ENCODE data around the gene ATG16L1. TPM values are rescaled to one million over a fixed set of nuclear protein-coding genes. Genes with fewer than 3 reads are reported as not detected.

ATG16L1 gene
- total RNA-seq = 26.6 TPM
- long read RNA-seq, transcript ATG16L1-203 (18 exons, 3,405 nt) = major isoform, 14 of 33 reads
- long read RNA-seq, partial matches to known transcripts = 4 of 33 reads
- long read RNA-seq, other reads (novel, unspliced or antisense) = 12 of 33 reads

DNA sequence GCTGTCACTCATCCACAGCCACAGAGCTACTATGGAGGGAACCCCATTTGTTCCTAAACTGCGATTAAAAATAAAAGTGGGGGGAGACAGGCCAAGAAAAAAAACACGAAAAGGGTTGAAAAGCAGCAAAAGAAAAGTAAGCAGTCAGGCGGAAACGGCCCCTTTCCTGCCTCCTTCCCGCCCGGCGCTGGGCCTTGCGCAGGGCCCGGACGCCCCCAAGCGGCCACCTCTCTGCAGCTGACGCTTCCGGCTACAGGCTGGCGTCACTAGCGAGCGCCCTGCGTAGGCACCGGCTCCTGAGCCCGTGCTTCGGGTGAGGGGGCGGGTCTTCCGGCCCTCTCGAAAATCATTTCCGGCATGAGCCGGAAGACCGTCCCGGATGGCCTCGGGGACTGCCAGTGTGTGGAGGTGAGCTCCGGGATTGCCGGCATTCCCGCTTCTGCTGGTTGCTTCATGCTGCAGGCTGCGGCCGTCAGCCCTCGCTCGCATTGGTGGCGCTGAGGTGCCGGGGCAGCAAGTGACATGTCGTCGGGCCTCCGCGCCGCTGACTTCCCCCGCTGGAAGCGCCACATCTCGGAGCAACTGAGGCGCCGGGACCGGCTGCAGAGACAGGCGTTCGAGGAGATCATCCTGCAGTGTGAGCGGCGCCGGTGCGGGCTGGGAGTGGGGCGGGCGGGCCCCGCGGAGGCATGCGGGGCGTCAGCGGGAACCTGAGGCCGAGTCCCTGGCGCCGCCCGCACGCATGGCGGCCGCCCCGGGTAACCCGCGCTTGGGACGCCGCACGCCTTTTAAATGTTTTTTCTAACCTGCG is at the start of gene ATG16L1:
TSS of gene ATG16L1 (plus strand) at position 368 of the 811 bp plus-strand sequence. CDS start at position 523, 155 bp downstream.
- Histone ChIP-seq H3K36me3 (peaks cover 23% of the 10 kb centered on the region), H3K27me3 (no peaks in the 10 kb centered on the region), H3K27ac (peak within 1 kb of the TSS; percentile 86), H3K4me3 (peak within 1 kb of the TSS; percentile 91), H3K9me3 (no peaks in the 10 kb centered on the region), H3K4me1 (peaks cover 16% of the 10 kb centered on the region)
- intact Hi-C loops (cut with DNase I) = loop anchor here (10.0 kb wide), 1 partner anchor 407 kb away; no protein-coding TSS in a partner anchor
- DNase-seq (peak; percentile 98), ATAC-seq (peak; percentile 100)
- TF ChIP-seq, protein P1, sequence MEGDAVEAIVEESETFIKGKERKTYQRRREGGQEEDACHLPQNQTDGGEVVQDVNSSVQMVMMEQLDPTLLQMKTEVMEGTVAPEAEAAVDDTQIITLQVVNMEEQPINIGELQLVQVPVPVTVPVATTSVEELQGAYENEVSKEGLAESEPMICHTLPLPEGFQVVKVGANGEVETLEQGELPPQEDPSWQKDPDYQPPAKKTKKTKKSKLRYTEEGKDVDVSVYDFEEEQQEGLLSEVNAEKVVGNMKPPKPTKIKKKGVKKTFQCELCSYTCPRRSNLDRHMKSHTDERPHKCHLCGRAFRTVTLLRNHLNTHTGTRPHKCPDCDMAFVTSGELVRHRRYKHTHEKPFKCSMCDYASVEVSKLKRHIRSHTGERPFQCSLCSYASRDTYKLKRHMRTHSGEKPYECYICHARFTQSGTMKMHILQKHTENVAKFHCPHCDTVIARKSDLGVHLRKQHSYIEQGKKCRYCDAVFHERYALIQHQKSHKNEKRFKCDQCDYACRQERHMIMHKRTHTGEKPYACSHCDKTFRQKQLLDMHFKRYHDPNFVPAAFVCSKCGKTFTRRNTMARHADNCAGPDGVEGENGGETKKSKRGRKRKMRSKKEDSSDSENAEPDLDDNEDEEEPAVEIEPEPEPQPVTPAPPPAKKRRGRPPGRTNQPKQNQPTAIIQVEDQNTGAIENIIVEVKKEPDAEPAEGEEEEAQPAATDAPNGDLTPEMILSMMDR (IDR thresholded peaks at IDR 0.05) = peak; percentile 93

GRCh38 chr2:233202531-233202944 is 48.9 kb upstream of the ATG16L1 start:
- H3K36me3 ChIP-seq = peaks cover 20% of the 10 kb centered on the region
- no peaks in the 10 kb centered on the region for H3K4me1 ChIP-seq
- ATAC-seq (peak; percentile 53), DNase-seq (no peak)
- TF ChIP-seq, protein P1 (IDR thresholded peaks at IDR 0.05) = no peak
- H3K27me3 ChIP-seq = no peaks in the 10 kb centered on the region
- H3K9me3 ChIP-seq = no peaks in the 10 kb centered on the region
- intact Hi-C loops (cut with DNase I) = no loop called here
- H3K27ac ChIP-seq = no peak overlapping the region
- no peak overlapping the region for H3K4me3 ChIP-seq

- no peak for ATAC-seq
- Histone ChIP-seq H3K9me3 (no peaks in the 10 kb centered on the region), H3K36me3 (peaks cover 15% of the 10 kb centered on the region), H3K4me3 (no peak overlapping the region), H3K4me1 (no peaks in the 10 kb centered on the region), H3K27me3 (no peaks in the 10 kb centered on the region), H3K27ac (no peak overlapping the region)
- intact Hi-C loops (cut with DNase I) = no loop called here
- no peak for DNase-seq
- TF ChIP-seq, protein P1 (IDR thresholded peaks at IDR 0.05) = no peak
These were observed 48.4 kb upstream of the ATG16L1 start for GRCh38 chr2:233203060-233203459.

GRCh38 chr2:233204286-233204936 is 47.1 kb upstream of the ATG16L1 start:
- H3K27me3 ChIP-seq = no peaks in the 10 kb centered on the region
- no peak overlapping the region for H3K27ac ChIP-seq
- ATAC-seq (no peak), DNase-seq (no peak)
- intact Hi-C loops (cut with DNase I) = no loop called here
- TF ChIP-seq, protein P1 (IDR thresholded peaks at IDR 0.05) = no peak
- peaks cover 6% of the 10 kb centered on the region for H3K36me3 ChIP-seq
- H3K4me3 ChIP-seq = no peak overlapping the region
- H3K4me1 ChIP-seq = no peaks in the 10 kb centered on the region
- no peaks in the 10 kb centered on the region for H3K9me3 ChIP-seq

GRCh38 chr2:233208382-233209116 is 42.9 kb upstream of the ATG16L1 start:
- Histone ChIP-seq H3K4me1 (peaks cover 17% of the 10 kb centered on the region), H3K27me3 (no peaks in the 10 kb centered on the region), H3K9me3 (no peaks in the 10 kb centered on the region), H3K4me3 (no peak overlapping the region), H3K36me3 (peaks cover 6% of the 10 kb centered on the region), H3K27ac (no peak overlapping the region)
- TF ChIP-seq, protein P1 (IDR thresholded peaks at IDR 0.05) = no peak
- intact Hi-C loops (cut with DNase I) = no loop called here
- ATAC-seq (no peak), DNase-seq (no peak)
